ENCODE results near the gene TRAF3IP1.
"Not testable (repeated sequence)": the region's sequence is repeated elsewhere in the genome, so short reads cannot be mapped to it uniquely, and the experiment has no call there.

Gene TRAF3IP1

DNA sequence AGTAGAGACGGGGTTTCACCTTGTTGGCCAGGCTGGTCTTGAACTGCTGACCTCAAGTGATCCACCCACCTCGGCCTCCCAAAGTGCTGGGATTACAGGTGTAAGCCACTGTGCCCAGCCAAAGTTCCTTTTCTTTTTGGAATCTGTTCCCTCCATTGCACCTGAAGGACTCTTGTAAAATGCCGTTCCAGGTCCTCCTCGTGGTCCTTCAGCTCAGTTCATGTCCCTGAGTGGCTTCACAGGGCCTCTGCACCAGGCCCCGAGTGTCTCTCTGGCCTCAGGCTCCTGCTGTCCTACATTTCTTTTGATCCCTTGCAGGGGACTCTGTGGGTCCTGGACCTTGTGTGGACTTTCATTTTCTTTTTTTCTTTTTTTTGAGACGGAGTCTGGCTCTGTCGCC lies 3.9 kb downstream of the TRAF3IP1 start:
- not testable (repeated sequence) for H3K4me3 ChIP-seq (ENCODE audit: low read length); H3K27ac ChIP-seq (ENCODE audit: low read depth, low read length); H3K4me1 ChIP-seq (ENCODE audit: control insufficient read depth, insufficient read depth, low read length); H3K27me3 ChIP-seq (ENCODE audit: control insufficient read depth, insufficient read depth, low read length); H3K36me3 ChIP-seq (ENCODE audit: control insufficient read depth, insufficient read depth, low read length); H3K9ac ChIP-seq (ENCODE audit: low read length)

GRCh38 chr2:238325694-238326093 lies 5.4 kb downstream of the TRAF3IP1 start:
- no peaks in the 10 kb centered on the region for H3K27me3 ChIP-seq (ENCODE audit: control insufficient read depth, insufficient read depth, low read length)
- no peak overlapping the region for H3K9ac ChIP-seq (ENCODE audit: low read length)
- no peak overlapping the region for H3K4me3 ChIP-seq (ENCODE audit: low read length)
- H3K27ac ChIP-seq (ENCODE audit: low read depth, low read length), result no peak overlapping the region
- peaks cover 5% of the 10 kb centered on the region for H3K4me1 ChIP-seq (ENCODE audit: control insufficient read depth, insufficient read depth, low read length)
- peaks cover 6% of the 10 kb centered on the region for H3K36me3 ChIP-seq (ENCODE audit: control insufficient read depth, insufficient read depth, low read length)

GRCh38 chr2:238326801-238327365 lies 6.6 kb downstream of the TRAF3IP1 start:
- Histone ChIP-seq H3K4me1 (ENCODE audit: control insufficient read depth, insufficient read depth, low read length) (no peaks in the 10 kb centered on the region), H3K27ac (ENCODE audit: low read depth, low read length) (no peak overlapping the region), H3K9ac (ENCODE audit: low read length) (no peak overlapping the region), H3K4me3 (ENCODE audit: low read length) (no peak overlapping the region), H3K36me3 (ENCODE audit: control insufficient read depth, insufficient read depth, low read length) (peaks cover 6% of the 10 kb centered on the region), H3K27me3 (ENCODE audit: control insufficient read depth, insufficient read depth, low read length) (no peaks in the 10 kb centered on the region)

DNA sequence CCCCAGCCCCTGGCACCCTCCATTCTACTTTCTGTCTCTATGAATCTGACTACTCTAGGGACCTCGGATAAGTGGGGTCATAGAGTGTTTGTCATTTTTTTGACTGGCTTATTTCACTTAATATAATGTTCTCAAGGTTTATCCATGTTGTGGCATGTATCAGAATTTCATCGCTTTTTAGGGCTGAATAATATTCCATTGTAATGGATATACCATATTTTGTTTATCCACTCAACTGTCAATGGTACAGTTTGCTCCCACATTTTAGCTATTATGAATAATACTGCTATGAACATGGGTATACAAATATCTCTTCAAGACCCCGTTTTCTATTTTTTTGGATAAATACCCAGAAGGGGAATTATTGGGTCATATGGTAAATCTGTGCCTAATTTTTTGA lies 7.4 kb downstream of the TRAF3IP1 start:
- Histone ChIP-seq H3K9ac (ENCODE audit: low read length) (no peak overlapping the region), H3K27ac (ENCODE audit: low read depth, low read length) (no peak overlapping the region), H3K4me1 (ENCODE audit: control insufficient read depth, insufficient read depth, low read length) (no peaks in the 10 kb centered on the region), H3K27me3 (ENCODE audit: control insufficient read depth, insufficient read depth, low read length) (no peaks in the 10 kb centered on the region), H3K4me3 (ENCODE audit: low read length) (no peak overlapping the region), H3K36me3 (ENCODE audit: control insufficient read depth, insufficient read depth, low read length) (peaks cover 6% of the 10 kb centered on the region)

GRCh38 chr2:238330391-238330790 lies 10.1 kb downstream of the TRAF3IP1 start:
- Histone ChIP-seq H3K4me3 (ENCODE audit: low read length) (no peak overlapping the region), H3K4me1 (ENCODE audit: control insufficient read depth, insufficient read depth, low read length) (no peaks in the 10 kb centered on the region), H3K27me3 (ENCODE audit: control insufficient read depth, insufficient read depth, low read length) (no peaks in the 10 kb centered on the region), H3K36me3 (ENCODE audit: control insufficient read depth, insufficient read depth, low read length) (peaks cover 3% of the 10 kb centered on the region), H3K9ac (ENCODE audit: low read length) (no peak overlapping the region), H3K27ac (ENCODE audit: low read depth, low read length) (no peak overlapping the region)

DNA sequence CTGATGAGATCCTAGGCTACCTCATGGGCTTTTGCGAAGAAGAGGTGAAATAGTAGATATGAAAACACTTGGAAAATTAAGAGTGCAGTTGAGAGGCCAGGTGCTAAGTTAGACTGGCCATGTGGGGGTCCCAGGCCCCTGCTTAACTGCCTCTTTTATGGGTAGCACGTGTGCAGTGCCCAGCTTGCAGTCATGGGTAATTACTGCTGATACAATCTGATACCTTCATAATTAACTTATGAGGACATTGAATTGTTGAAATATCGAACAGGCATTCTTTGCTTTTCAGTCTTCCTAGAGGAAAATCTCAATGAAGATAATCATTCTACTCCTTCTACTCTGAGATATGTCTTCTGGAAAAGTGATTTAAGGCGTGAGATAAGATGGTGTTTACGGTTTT lies 11.6 kb downstream of the TRAF3IP1 start:
- H3K4me3 ChIP-seq (ENCODE audit: low read length), result no peak overlapping the region
- no peak overlapping the region for H3K9ac ChIP-seq (ENCODE audit: low read length)
- H3K36me3 ChIP-seq (ENCODE audit: control insufficient read depth, insufficient read depth, low read length), result peaks cover 3% of the 10 kb centered on the region
- no peak overlapping the region for H3K27ac ChIP-seq (ENCODE audit: low read depth, low read length)
- H3K4me1 ChIP-seq (ENCODE audit: control insufficient read depth, insufficient read depth, low read length), result no peaks in the 10 kb centered on the region
- H3K27me3 ChIP-seq (ENCODE audit: control insufficient read depth, insufficient read depth, low read length), result no peaks in the 10 kb centered on the region

DNA sequence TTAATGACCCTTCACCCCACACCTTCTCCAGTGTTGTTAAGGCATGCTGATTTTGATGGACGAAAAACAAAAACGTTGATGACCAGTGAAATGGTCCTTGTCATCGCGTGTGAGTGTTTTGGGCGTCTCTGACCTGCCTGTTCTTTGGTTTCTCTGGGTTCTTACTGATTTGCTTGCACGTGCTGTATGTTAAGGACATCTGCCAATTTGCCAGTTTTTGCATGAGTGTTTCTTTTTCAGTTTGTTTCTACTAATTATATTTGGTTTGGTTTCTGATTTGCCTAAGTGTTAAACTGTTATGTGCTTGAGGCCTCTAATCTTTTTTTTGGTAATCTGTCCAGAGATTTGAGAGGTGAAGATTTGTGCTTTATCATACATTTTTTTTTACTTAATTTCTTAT lies 14.6 kb downstream of the TRAF3IP1 start:
- H3K4me1 ChIP-seq (ENCODE audit: control insufficient read depth, insufficient read depth, low read length), result no peaks in the 10 kb centered on the region
- H3K36me3 ChIP-seq (ENCODE audit: control insufficient read depth, insufficient read depth, low read length), result no peaks in the 10 kb centered on the region
- H3K9ac ChIP-seq (ENCODE audit: low read length), result no peak overlapping the region
- H3K27ac ChIP-seq (ENCODE audit: low read depth, low read length), result no peak overlapping the region
- no peaks in the 10 kb centered on the region for H3K27me3 ChIP-seq (ENCODE audit: control insufficient read depth, insufficient read depth, low read length)
- no peak overlapping the region for H3K4me3 ChIP-seq (ENCODE audit: low read length)

- not testable (repeated sequence) for H3K4me1 ChIP-seq (ENCODE audit: control insufficient read depth, insufficient read depth, low read length); H3K27ac ChIP-seq (ENCODE audit: low read depth, low read length); H3K36me3 ChIP-seq (ENCODE audit: control insufficient read depth, insufficient read depth, low read length); H3K9ac ChIP-seq (ENCODE audit: low read length); H3K4me3 ChIP-seq (ENCODE audit: low read length); H3K27me3 ChIP-seq (ENCODE audit: control insufficient read depth, insufficient read depth, low read length)
Observed at GRCh38 chr2:238335591-238335990, 15.3 kb downstream of the TRAF3IP1 start.

GRCh38 chr2:238336151-238336550 lies 15.8 kb downstream of the TRAF3IP1 start:
- no peak overlapping the region for H3K4me3 ChIP-seq (ENCODE audit: low read length)
- H3K9ac ChIP-seq (ENCODE audit: low read length), result no peak overlapping the region
- no peaks in the 10 kb centered on the region for H3K27me3 ChIP-seq (ENCODE audit: control insufficient read depth, insufficient read depth, low read length)
- no peaks in the 10 kb centered on the region for H3K36me3 ChIP-seq (ENCODE audit: control insufficient read depth, insufficient read depth, low read length)
- H3K27ac ChIP-seq (ENCODE audit: low read depth, low read length), result no peak overlapping the region
- H3K4me1 ChIP-seq (ENCODE audit: control insufficient read depth, insufficient read depth, low read length), result no peaks in the 10 kb centered on the region

DNA sequence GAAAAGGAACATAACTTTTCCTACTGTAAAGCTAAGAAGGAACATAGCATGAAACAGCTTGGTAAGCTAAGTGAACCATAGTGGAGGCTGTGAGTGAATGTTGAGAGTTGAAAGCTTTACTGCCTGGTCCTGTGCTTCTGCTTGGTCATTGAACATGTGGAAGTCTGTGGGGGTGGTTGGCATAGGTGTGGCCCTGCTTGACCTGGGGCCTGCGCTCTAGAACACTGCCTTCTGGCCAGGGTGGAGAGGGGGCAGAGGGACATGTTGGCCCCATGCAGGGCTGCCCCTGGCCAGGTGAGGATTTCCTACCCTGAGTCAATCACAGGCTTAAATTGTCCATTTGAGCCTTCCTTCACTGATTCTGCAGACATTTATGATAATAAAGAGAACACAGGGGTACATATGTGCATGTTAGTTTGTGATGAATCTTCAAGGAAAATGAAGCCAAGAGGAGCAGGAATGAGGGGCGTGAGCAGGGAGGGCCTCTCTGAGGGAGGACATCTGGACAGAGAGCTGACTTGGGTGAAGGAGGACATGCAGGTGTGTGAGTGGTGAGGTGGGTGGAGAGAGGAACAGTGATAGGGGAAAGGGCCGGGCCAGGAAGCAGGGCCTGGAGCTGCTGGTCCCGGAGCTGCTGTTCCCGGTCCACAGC lies 16.6 kb downstream of the TRAF3IP1 start:
- Histone ChIP-seq H3K36me3 (ENCODE audit: control insufficient read depth, insufficient read depth, low read length) (no peaks in the 10 kb centered on the region), H3K4me1 (ENCODE audit: control insufficient read depth, insufficient read depth, low read length) (no peaks in the 10 kb centered on the region), H3K9ac (ENCODE audit: low read length) (no peak overlapping the region), H3K4me3 (ENCODE audit: low read length) (no peak overlapping the region), H3K27ac (ENCODE audit: low read depth, low read length) (no peak overlapping the region), H3K27me3 (ENCODE audit: control insufficient read depth, insufficient read depth, low read length) (no peaks in the 10 kb centered on the region)

DNA sequence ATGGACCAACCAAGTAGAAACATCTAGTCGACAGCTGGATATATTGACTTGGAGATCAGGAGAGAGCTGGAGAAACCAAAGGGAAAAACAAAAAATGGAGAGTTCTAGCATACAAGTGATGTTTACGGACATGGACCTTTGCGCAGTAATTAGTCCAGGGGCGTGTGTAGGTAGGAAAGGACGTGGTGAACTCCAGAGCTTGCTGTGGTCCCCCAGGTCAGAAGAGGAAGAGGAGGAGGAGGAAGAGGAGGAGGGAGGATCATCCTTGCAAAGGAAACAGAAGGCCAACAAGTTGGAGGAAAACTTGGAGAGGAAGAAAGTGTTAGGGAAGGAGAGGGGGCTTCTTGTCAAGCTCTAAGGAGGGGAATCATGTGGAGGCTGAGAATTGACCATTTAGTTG lies 17.5 kb downstream of the TRAF3IP1 start:
- no peaks in the 10 kb centered on the region for H3K36me3 ChIP-seq (ENCODE audit: control insufficient read depth, insufficient read depth, low read length)
- no peak overlapping the region for H3K9ac ChIP-seq (ENCODE audit: low read length)
- no peaks in the 10 kb centered on the region for H3K27me3 ChIP-seq (ENCODE audit: control insufficient read depth, insufficient read depth, low read length)
- no peak overlapping the region for H3K4me3 ChIP-seq (ENCODE audit: low read length)
- no peaks in the 10 kb centered on the region for H3K4me1 ChIP-seq (ENCODE audit: control insufficient read depth, insufficient read depth, low read length)
- no peak overlapping the region for H3K27ac ChIP-seq (ENCODE audit: low read depth, low read length)

GRCh38 chr2:238338710-238339394 lies 18.5 kb downstream of the TRAF3IP1 start:
- Histone ChIP-seq H3K36me3 (ENCODE audit: control insufficient read depth, insufficient read depth, low read length) (no peaks in the 10 kb centered on the region), H3K9ac (ENCODE audit: low read length) (no peak overlapping the region), H3K27me3 (ENCODE audit: control insufficient read depth, insufficient read depth, low read length) (no peaks in the 10 kb centered on the region), H3K27ac (ENCODE audit: low read depth, low read length) (no peak overlapping the region), H3K4me3 (ENCODE audit: low read length) (no peak overlapping the region), H3K4me1 (ENCODE audit: control insufficient read depth, insufficient read depth, low read length) (no peaks in the 10 kb centered on the region)

DNA sequence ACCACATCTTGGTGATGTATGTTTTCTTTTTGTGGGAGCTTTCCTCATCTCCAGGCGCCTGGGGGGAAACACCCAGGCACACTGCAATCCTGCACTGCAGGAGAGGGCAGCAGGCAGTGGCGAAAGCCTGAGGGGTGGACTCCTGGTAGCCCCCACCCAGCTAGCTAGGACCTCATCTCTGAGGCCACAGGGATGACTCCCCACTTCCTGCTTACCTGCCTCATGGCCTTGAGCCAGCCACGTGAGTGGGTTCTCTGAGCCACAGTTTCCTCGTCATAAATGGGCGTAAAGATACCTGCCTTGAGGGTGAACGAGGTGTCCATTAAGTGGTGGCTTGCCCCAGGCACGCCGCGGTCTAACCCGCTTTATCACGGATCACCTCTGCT lies 19.1 kb downstream of the TRAF3IP1 start:
- Histone ChIP-seq H3K27ac (ENCODE audit: low read depth, low read length) (no peak overlapping the region), H3K27me3 (ENCODE audit: control insufficient read depth, insufficient read depth, low read length) (no peaks in the 10 kb centered on the region), H3K4me1 (ENCODE audit: control insufficient read depth, insufficient read depth, low read length) (no peaks in the 10 kb centered on the region), H3K36me3 (ENCODE audit: control insufficient read depth, insufficient read depth, low read length) (no peaks in the 10 kb centered on the region), H3K4me3 (ENCODE audit: low read length) (no peak overlapping the region), H3K9ac (ENCODE audit: low read length) (no peak overlapping the region)
